HepG2 (cell line): ENCODE measurements around the gene CCDC201. TPM values are rescaled to one million over a fixed set of nuclear protein-coding genes. Genes with fewer than 3 reads are reported as not detected.

Source experiments
- AHR ChIP-seq: IDR thresholded peaks from 2 replicates; pipeline ENCODE4 v1.6.1; 2018; ENCODE audit warnings: missing genetic modification reagents, missing compliant biosample characterization
- ARNT2 ChIP-seq: sonication (generic); formaldehyde crosslinking; IDR thresholded peaks from 2 replicates; pipeline ENCODE4 v1.8.0; 2022; ENCODE audit warnings: mild to moderate bottlenecking, low read depth, missing genetic modification reagents, moderate library complexity
- FIP1L1 ChIP-seq: fragments of 200-400 bp; formaldehyde crosslinking; IDR thresholded peaks from 2 replicates; pipeline ENCODE4 v1.6.1; 2018; ENCODE audit warnings: low read depth, mild to moderate bottlenecking, low read length, moderate library complexity, borderline replicate concordance; ENCODE audit not compliant: insufficient read depth
- HMG20A ChIP-seq: IDR thresholded peaks from 2 replicates; pipeline ENCODE4 v1.6.1; 2016; ENCODE audit warnings: borderline replicate concordance
- HNRNPK ChIP-seq: fragments of 200-400 bp; formaldehyde crosslinking; IDR thresholded peaks from 2 replicates; pipeline ENCODE4 v1.6.1; 2018; ENCODE audit warnings: low read length, low read depth, moderate library complexity, mild to moderate bottlenecking; ENCODE audit not compliant: poor library complexity, severe bottlenecking
- MTF2 ChIP-seq: sonication (generic); formaldehyde crosslinking; IDR thresholded peaks from 2 replicates; pipeline ENCODE4 v1.5.0; 2020; ENCODE audit warnings: missing genetic modification reagents, borderline replicate concordance
- PAX8 ChIP-seq: sonication (generic); formaldehyde crosslinking; IDR thresholded peaks from 2 replicates; pipeline ENCODE4 v1.8.0; 2022; ENCODE audit warnings: mild to moderate bottlenecking, missing genetic modification reagents, borderline replicate concordance
- RXRB ChIP-seq: IDR thresholded peaks from 2 replicates; pipeline ENCODE4 v1.6.1; 2016; ENCODE audit warnings: borderline replicate concordance, missing genetic modification reagents, missing compliant biosample characterization
- SIX1 ChIP-seq: sonication (generic); formaldehyde crosslinking; IDR thresholded peaks from 2 replicates; pipeline ENCODE4 v1.4.0; 2020; ENCODE audit warnings: missing genetic modification reagents, borderline replicate concordance
- SNRNP70 ChIP-seq: fragments of 200-400 bp; formaldehyde crosslinking; IDR thresholded peaks from 2 replicates; pipeline ENCODE4 v1.6.1; 2017; ENCODE audit warnings: mild to moderate bottlenecking, low read depth, low read length, moderate library complexity
- SRY ChIP-seq: sonication (generic); formaldehyde crosslinking; IDR thresholded peaks from 2 replicates; pipeline ENCODE4 v1.8.0; 2022; ENCODE audit warnings: mild to moderate bottlenecking, missing genetic modification reagents
- TAF1 ChIP-seq: sonication (generic); formaldehyde crosslinking; IDR thresholded peaks from 2 replicates; pipeline ENCODE4 v1.4.0; 2020; ENCODE audit warnings: missing genetic modification reagents
- TP53 ChIP-seq: sonication (generic); formaldehyde crosslinking; conservative IDR thresholded peaks from 2 replicates; pipeline ENCODE4 v1.4.0; 2020; ENCODE audit warnings: missing genetic modification reagents
- ZNF24 ChIP-seq: fragments of 450-650 bp; IDR thresholded peaks from 2 replicates; pipeline ENCODE4 v1.6.1; 2017; ENCODE audit warnings: antibody characterized with exemption, mild to moderate bottlenecking
- ZNF557 ChIP-seq: sonication (generic); formaldehyde crosslinking; IDR thresholded peaks from 2 replicates; pipeline ENCODE4 v1.4.0; 2020; ENCODE audit warnings: missing genetic modification reagents
- polyA plus RNA-seq, 8 experiments: library from polyadenylated mRNA; depleted of rRNA in 3 of 8; stranded (reverse) in 7 of 8; unstranded in 1 of 8; fragments of >200 nt; fragmentation: Illumina TruSeq in 4 of 8; extraction: Trizol in 4 of 8; gene quantifications; 2 replicates each; pipeline versions ENCODE4 v1.2.1 to v1.2.3, GENCODE V29; 2011 to 2016; ENCODE audit warnings: low read depth in 4 of 8, missing spikeins in 1 of 8, mixed read lengths in 1 of 8; ENCODE audit not compliant: insufficient read depth in 1 of 8
- total RNA-seq, 5 experiments: library from RNA; depleted of rRNA; stranded (reverse); fragments of >200 nt; fragmentation: Illumina TruSeq; extraction: Trizol; gene quantifications; 2 replicates each; pipeline ENCODE4 v1.2.3, GENCODE V29; 2016; ENCODE audit warnings: low read depth in 1 of 5
- TF ChIP-seq, protein P1 (sequence below): IDR thresholded peaks from 2 replicates; pipeline ENCODE4 v1.6.1; 2016; ENCODE audit warnings: low read depth, missing genetic modification reagents, missing compliant biosample characterization
- TF ChIP-seq, protein P2 (sequence below): sonication (generic); formaldehyde crosslinking; IDR thresholded peaks from 2 replicates; pipeline ENCODE4 v1.5.0; 2020; ENCODE audit warnings: missing genetic modification reagents
- TF ChIP-seq, protein P3 (sequence below): sonication (generic); formaldehyde crosslinking; IDR thresholded peaks from 2 replicates; pipeline ENCODE4 v1.8.0; 2022; ENCODE audit warnings: mild to moderate bottlenecking, missing genetic modification reagents; ENCODE audit not compliant: insufficient replicate concordance
- TF ChIP-seq, protein P4 (sequence below): sonication (generic); formaldehyde crosslinking; IDR thresholded peaks from 2 replicates; pipeline ENCODE4 v1.9.0; 2022; ENCODE audit warnings: low read depth, missing genetic modification reagents

The CCDC201 gene
- total and polyA plus RNA-seq, 2 of the 13 experiments (the other 11 are each of a cell fraction or from before 2014, with no cell fraction given), result 0.92 TPM; not detected in 1

DNA sequence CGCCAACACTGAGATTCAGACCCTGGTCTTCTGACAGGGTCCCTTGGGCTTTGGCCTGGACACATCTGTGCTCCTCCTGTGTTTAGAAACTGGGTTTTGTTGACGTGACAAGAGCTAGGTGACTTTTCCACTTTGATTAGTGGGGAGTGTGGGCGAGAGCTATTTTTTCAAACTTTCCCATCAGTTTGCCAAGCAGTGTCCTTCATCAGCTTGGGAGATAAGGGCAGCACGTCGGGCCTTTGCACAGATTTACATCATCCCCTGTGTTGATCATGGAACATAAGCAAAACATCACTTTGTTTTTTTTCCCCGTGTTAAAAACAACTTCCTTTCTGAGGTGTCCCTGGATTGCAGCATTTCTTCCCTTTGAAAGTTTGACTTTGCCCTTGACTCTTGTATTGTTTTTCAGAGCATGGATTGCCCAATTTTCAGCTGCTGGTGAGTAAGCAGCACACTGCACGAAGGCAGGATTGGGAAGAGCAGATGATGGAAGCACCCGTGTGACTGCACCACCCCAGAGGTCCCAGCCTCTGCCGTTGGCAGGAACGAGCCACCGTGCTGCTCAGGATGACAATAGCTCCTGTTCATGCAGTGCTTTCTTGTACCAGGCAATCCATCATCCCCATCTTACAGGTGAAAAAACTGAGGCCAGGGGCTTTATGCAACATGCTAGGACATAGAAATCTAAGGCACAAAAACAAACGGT lies 9.0 kb upstream of the CCDC201 start (continued):
- TF ChIP-seq AHR (CRISPR knock-in tag) (peak; percentile 81; the same call in 1 of the 2 replicates), RXRB (CRISPR knock-in tag) (peak; percentile 98), ARNT2 (CRISPR knock-in tag) (peak; percentile 94), SNRNP70 (no peak), SRY (no peak), ZNF557 (CRISPR knock-in tag) (no peak), FIP1L1 (no peak), TAF1 (CRISPR knock-in tag) (peak; percentile 14; the same call in 1 of the 2 replicates), PAX8 (CRISPR knock-in tag) (no peak), HNRNPK (no peak), TP53 (0 out of 2 replicates have a peak, but pooled peaks have one; percentile 32), ZNF24 (peak; percentile 85), HMG20A (peak; percentile 96; the same call in 1 of the 2 replicates), SIX1 (CRISPR knock-in tag) (peak; percentile 92), MTF2 (CRISPR knock-in tag) (no peak)
- TF ChIP-seq, protein P1, sequence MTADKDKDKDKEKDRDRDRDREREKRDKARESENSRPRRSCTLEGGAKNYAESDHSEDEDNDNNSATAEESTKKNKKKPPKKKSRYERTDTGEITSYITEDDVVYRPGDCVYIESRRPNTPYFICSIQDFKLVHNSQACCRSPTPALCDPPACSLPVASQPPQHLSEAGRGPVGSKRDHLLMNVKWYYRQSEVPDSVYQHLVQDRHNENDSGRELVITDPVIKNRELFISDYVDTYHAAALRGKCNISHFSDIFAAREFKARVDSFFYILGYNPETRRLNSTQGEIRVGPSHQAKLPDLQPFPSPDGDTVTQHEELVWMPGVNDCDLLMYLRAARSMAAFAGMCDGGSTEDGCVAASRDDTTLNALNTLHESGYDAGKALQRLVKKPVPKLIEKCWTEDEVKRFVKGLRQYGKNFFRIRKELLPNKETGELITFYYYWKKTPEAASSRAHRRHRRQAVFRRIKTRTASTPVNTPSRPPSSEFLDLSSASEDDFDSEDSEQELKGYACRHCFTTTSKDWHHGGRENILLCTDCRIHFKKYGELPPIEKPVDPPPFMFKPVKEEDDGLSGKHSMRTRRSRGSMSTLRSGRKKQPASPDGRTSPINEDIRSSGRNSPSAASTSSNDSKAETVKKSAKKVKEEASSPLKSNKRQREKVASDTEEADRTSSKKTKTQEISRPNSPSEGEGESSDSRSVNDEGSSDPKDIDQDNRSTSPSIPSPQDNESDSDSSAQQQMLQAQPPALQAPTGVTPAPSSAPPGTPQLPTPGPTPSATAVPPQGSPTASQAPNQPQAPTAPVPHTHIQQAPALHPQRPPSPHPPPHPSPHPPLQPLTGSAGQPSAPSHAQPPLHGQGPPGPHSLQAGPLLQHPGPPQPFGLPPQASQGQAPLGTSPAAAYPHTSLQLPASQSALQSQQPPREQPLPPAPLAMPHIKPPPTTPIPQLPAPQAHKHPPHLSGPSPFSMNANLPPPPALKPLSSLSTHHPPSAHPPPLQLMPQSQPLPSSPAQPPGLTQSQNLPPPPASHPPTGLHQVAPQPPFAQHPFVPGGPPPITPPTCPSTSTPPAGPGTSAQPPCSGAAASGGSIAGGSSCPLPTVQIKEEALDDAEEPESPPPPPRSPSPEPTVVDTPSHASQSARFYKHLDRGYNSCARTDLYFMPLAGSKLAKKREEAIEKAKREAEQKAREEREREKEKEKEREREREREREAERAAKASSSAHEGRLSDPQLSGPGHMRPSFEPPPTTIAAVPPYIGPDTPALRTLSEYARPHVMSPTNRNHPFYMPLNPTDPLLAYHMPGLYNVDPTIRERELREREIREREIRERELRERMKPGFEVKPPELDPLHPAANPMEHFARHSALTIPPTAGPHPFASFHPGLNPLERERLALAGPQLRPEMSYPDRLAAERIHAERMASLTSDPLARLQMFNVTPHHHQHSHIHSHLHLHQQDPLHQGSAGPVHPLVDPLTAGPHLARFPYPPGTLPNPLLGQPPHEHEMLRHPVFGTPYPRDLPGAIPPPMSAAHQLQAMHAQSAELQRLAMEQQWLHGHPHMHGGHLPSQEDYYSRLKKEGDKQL (CRISPR knock-in tag), result peak; percentile 94
- TF ChIP-seq, protein P2, sequence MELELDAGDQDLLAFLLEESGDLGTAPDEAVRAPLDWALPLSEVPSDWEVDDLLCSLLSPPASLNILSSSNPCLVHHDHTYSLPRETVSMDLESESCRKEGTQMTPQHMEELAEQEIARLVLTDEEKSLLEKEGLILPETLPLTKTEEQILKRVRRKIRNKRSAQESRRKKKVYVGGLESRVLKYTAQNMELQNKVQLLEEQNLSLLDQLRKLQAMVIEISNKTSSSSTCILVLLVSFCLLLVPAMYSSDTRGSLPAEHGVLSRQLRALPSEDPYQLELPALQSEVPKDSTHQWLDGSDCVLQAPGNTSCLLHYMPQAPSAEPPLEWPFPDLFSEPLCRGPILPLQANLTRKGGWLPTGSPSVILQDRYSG (CRISPR knock-in tag), result no peak
- TF ChIP-seq, protein P3, sequence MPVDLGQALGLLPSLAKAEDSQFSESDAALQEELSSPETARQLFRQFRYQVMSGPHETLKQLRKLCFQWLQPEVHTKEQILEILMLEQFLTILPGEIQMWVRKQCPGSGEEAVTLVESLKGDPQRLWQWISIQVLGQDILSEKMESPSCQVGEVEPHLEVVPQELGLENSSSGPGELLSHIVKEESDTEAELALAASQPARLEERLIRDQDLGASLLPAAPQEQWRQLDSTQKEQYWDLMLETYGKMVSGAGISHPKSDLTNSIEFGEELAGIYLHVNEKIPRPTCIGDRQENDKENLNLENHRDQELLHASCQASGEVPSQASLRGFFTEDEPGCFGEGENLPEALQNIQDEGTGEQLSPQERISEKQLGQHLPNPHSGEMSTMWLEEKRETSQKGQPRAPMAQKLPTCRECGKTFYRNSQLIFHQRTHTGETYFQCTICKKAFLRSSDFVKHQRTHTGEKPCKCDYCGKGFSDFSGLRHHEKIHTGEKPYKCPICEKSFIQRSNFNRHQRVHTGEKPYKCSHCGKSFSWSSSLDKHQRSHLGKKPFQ (CRISPR knock-in tag), result peak; percentile 86
- TF ChIP-seq, protein P4, sequence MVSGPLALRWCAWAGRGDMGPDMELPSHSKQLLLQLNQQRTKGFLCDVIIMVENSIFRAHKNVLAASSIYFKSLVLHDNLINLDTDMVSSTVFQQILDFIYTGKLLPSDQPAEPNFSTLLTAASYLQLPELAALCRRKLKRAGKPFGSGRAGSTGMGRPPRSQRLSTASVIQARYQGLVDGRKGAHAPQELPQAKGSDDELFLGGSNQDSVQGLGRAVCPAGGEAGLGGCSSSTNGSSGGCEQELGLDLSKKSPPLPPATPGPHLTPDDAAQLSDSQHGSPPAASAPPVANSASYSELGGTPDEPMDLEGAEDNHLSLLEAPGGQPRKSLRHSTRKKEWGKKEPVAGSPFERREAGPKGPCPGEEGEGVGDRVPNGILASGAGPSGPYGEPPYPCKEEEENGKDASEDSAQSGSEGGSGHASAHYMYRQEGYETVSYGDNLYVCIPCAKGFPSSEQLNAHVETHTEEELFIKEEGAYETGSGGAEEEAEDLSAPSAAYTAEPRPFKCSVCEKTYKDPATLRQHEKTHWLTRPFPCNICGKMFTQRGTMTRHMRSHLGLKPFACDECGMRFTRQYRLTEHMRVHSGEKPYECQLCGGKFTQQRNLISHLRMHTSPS, result peak; percentile 92; the same call in 1 of the 2 replicates
